NB4 (cell line): ENCODE data around the gene GRP.

Experiments used
- CTCF ChIP-seq: IDR thresholded peaks from one replicate; pipeline ENCODE4 v1.5.1; 2012; ENCODE audit warnings: low read depth, low read length
- POLR2A ChIP-seq: IDR thresholded peaks from 2 replicates; pipeline ENCODE4 v1.6.1; 2011; ENCODE audit warnings: mild to moderate bottlenecking; ENCODE audit not compliant: insufficient read length; ENCODE audit errors: extremely low read depth

GRCh38 chr18:59242906-59243305 is 22.9 kb downstream of the GRP start:
- no peak for TF ChIP-seq CTCF
- TF ChIP-seq POLR2A = no peak
